ENCODE data around the gene GNAI3.

The GNAI3 gene

GRCh38 chr1:109535481-109535880 lies 12.9 kb upstream of the GNAI3 start:
- Histone ChIP-seq H3F3A (ENCODE audit: control insufficient read depth, insufficient read depth) (no peaks in the 10 kb centered on the region), H3K79me2 (ENCODE audit: control insufficient read depth, low read length) (no peaks in the 10 kb centered on the region), H3K36me3 (ENCODE audit: control insufficient read depth, low read length) (no peaks in the 10 kb centered on the region), H3K9me3 (ENCODE audit: control insufficient read depth, insufficient read depth, low read length) (no peaks in the 10 kb centered on the region), H3K27me3 (ENCODE audit: control insufficient read depth, low read length) (no peaks in the 10 kb centered on the region), H3K4me1 (ENCODE audit: control insufficient read depth, low read length) (peaks cover 5% of the 10 kb centered on the region), H3K4me2 (ENCODE audit: low read length) (no peak overlapping the region), H4K20me1 (ENCODE audit: control insufficient read depth, insufficient read depth, low read depth, low read length) (no peaks in the 10 kb centered on the region), H3K9me2 (replicated peaks; ENCODE audit: control insufficient read depth, low read length) (no peaks in the 10 kb centered on the region), H3K27ac (ENCODE audit: low read depth, low read length) (no peak overlapping the region), H3K4me3 (ENCODE audit: low read length) (no peak overlapping the region)
- TF ChIP-seq CTCF (IDR thresholded peaks at IDR 0.05; ENCODE audit: low read depth, low read length, poor library complexity, severe bottlenecking) (no peak), EZH2phosphoT487 (IDR thresholded peaks at IDR 0.05; ENCODE audit: borderline replicate concordance, low read length) (no peak)

DNA sequence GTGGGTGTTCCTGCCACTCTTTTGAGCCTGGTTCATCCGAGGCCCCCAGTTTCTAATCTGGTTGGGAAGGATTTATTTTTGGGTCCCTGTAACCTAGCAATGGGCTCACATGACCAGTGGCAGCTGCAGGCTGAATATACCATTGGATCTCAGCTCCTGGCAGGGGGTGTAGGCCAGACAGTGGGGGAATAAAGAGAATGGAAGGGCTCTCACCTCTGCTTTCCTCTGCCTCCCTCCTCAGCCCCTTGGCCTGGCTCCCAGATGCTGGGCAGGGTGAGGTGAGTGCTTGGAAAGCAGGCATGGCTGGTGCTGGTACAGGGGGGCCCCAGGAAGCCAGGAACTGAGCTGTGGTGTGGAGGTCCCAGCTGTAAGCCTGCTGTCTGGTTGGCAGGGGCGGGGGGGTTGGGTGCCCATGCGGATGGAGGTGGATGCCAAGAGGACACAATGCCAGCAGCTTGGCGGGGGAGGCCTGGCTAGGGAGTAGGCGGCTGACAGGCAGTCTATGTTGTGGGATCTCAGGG lies 12.4 kb upstream of the GNAI3 start:
- no peaks in the 10 kb centered on the region for H3K9me3 ChIP-seq (ENCODE audit: control insufficient read depth, insufficient read depth, low read length)
- TF ChIP-seq EZH2phosphoT487 (IDR thresholded peaks at IDR 0.05; ENCODE audit: borderline replicate concordance, low read length) (no peak), CTCF (IDR thresholded peaks at IDR 0.05; ENCODE audit: low read depth, low read length, poor library complexity, severe bottlenecking) (no peak)
- peaks cover 5% of the 10 kb centered on the region; the same call in 1 of the 2 replicates for H3K27me3 ChIP-seq (ENCODE audit: control insufficient read depth, low read length)

GRCh38 chr1:109537450-109538178 lies 10.8 kb upstream of the GNAI3 start:
- Histone ChIP-seq H3K4me2 (ENCODE audit: low read length) (no peak overlapping the region), H3F3A (ENCODE audit: control insufficient read depth, insufficient read depth) (no peaks in the 10 kb centered on the region), H3K27me3 (ENCODE audit: control insufficient read depth, low read length) (peaks cover 11% of the 10 kb centered on the region; the same call in 1 of the 2 replicates), H3K27ac (ENCODE audit: low read depth, low read length) (no peak overlapping the region), H3K4me3 (ENCODE audit: low read length) (no peak overlapping the region), H3K4me1 (ENCODE audit: control insufficient read depth, low read length) (peaks cover 2% of the 10 kb centered on the region), H4K20me1 (ENCODE audit: control insufficient read depth, insufficient read depth, low read depth, low read length) (no peaks in the 10 kb centered on the region), H3K9me3 (ENCODE audit: control insufficient read depth, insufficient read depth, low read length) (no peaks in the 10 kb centered on the region), H3K9me2 (replicated peaks; ENCODE audit: control insufficient read depth, low read length) (no peaks in the 10 kb centered on the region), H3K36me3 (ENCODE audit: control insufficient read depth, low read length) (no peaks in the 10 kb centered on the region), H3K79me2 (ENCODE audit: control insufficient read depth, low read length) (no peaks in the 10 kb centered on the region)
- TF ChIP-seq EZH2phosphoT487 (IDR thresholded peaks at IDR 0.05; ENCODE audit: borderline replicate concordance, low read length) (no peak), CTCF (IDR thresholded peaks at IDR 0.05; ENCODE audit: low read depth, low read length, poor library complexity, severe bottlenecking) (no peak)

More for the DNA sequence above, 12.4 kb upstream of the GNAI3 start:
- H3F3A ChIP-seq (ENCODE audit: control insufficient read depth, insufficient read depth), result no peaks in the 10 kb centered on the region
- H3K79me2 ChIP-seq (ENCODE audit: control insufficient read depth, low read length), result no peaks in the 10 kb centered on the region
- no peaks in the 10 kb centered on the region for H3K9me2 ChIP-seq (replicated peaks; ENCODE audit: control insufficient read depth, low read length)
- H3K36me3 ChIP-seq (ENCODE audit: control insufficient read depth, low read length), result no peaks in the 10 kb centered on the region
- H3K4me3 ChIP-seq (ENCODE audit: low read length), result no peak overlapping the region
- H4K20me1 ChIP-seq (ENCODE audit: control insufficient read depth, insufficient read depth, low read depth, low read length), result no peaks in the 10 kb centered on the region
- H3K4me1 ChIP-seq (ENCODE audit: control insufficient read depth, low read length), result peaks cover 5% of the 10 kb centered on the region
- H3K27ac ChIP-seq (ENCODE audit: low read depth, low read length), result no peak overlapping the region
- H3K4me2 ChIP-seq (ENCODE audit: low read length), result no peak overlapping the region
